Progenitor cell of endocrine pancreas (in vitro differentiated cells): Measurements from ENCODE around the gene TXNRD3. TPM values are rescaled to one million over a fixed set of nuclear protein-coding genes. Genes with fewer than 3 reads are reported as not detected.

ENCODE experiments used
- DNase-seq: peaks from one replicate; pipeline ENCODE4 v3.0.0; 2021; ENCODE audit warnings: low spot score; ENCODE audit not compliant: unreplicated experiment
- H3K27ac Mint-ChIP-seq: 2 replicates; pipeline ENCODE4 v1.8.0; 2021; ENCODE audit warnings: mild to moderate bottlenecking, moderate library complexity, mixed read lengths
- H3K27me3 Mint-ChIP-seq: 2 replicates; pipeline ENCODE4 v1.8.0; 2021; ENCODE audit warnings: mixed read lengths
- H3K36me3 Mint-ChIP-seq: 2 replicates; pipeline ENCODE4 v1.8.0; 2022; ENCODE audit warnings: mixed read lengths; ENCODE audit not compliant: insufficient read depth
- H3K4me1 Mint-ChIP-seq: 2 replicates; pipeline ENCODE4 v1.8.0; 2021; ENCODE audit warnings: low read depth, mixed read lengths
- H3K4me3 Mint-ChIP-seq: 2 replicates; pipeline ENCODE4 v1.8.0; 2021; ENCODE audit warnings: low read depth, mild to moderate bottlenecking, moderate library complexity, mixed read lengths
- H3K9me3 Mint-ChIP-seq: 2 replicates; pipeline ENCODE4 v1.8.0; 2021; ENCODE audit warnings: low read depth, mixed read lengths
- total RNA-seq: library from RNA; stranded (reverse); gene quantifications from 2 replicates; pipeline ENCODE4 v1.2.1, GENCODE V29; 2021
- TF ChIP-seq, protein P1 (sequence below): fragments of 200-600 bp; sonication (generic); IDR thresholded peaks from one replicate; pipeline ENCODE4 v1.5.0; 2021; ENCODE audit warnings: antibody characterized with exemption, mild to moderate bottlenecking; ENCODE audit not compliant: unreplicated experiment

The TXNRD3 gene
- total RNA-seq, 1 donor from 2014 or later: 12.9 TPM

DNA sequence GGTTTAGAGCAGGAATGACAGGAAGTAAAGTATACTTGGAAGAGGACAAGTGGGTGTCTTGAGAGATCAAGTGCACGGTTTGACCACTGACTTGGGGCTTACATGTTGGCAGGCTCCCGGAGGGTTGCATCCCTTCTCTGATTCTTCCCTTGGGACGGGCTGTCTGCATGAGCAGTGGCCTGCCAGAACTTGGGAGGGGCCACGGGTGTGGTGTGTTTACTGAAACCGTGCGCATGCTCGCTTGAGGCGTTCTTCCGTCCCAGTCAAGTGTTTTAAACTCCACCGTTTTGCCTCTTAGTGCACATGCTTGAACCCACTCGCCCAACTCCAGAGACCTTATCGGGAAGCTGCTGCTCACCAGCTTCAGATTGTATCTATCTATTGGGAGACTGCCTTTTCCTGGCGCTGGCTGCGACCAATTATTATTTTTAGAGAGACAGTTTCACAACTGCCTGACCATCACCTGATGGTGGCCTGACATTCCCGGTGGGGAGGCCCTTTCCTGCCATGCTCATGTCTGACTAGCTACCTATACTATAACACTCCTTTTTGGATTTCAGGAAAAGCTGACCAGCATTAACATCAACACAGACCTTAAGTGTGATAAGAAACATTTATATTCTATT lies 81.3 kb downstream of the TXNRD3 start:
- Mint-ChIP-seq H3K27me3 (no peaks in the 10 kb centered on the region), H3K4me1 (peaks cover 1% of the 10 kb centered on the region), H3K9me3 (no peaks in the 10 kb centered on the region), H3K4me3 (no peak overlapping the region), H3K36me3 (no peaks in the 10 kb centered on the region), H3K27ac (no peak overlapping the region)
- TF ChIP-seq, protein P1, sequence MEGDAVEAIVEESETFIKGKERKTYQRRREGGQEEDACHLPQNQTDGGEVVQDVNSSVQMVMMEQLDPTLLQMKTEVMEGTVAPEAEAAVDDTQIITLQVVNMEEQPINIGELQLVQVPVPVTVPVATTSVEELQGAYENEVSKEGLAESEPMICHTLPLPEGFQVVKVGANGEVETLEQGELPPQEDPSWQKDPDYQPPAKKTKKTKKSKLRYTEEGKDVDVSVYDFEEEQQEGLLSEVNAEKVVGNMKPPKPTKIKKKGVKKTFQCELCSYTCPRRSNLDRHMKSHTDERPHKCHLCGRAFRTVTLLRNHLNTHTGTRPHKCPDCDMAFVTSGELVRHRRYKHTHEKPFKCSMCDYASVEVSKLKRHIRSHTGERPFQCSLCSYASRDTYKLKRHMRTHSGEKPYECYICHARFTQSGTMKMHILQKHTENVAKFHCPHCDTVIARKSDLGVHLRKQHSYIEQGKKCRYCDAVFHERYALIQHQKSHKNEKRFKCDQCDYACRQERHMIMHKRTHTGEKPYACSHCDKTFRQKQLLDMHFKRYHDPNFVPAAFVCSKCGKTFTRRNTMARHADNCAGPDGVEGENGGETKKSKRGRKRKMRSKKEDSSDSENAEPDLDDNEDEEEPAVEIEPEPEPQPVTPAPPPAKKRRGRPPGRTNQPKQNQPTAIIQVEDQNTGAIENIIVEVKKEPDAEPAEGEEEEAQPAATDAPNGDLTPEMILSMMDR: no peak
- DNase-seq: no peak

DNA sequence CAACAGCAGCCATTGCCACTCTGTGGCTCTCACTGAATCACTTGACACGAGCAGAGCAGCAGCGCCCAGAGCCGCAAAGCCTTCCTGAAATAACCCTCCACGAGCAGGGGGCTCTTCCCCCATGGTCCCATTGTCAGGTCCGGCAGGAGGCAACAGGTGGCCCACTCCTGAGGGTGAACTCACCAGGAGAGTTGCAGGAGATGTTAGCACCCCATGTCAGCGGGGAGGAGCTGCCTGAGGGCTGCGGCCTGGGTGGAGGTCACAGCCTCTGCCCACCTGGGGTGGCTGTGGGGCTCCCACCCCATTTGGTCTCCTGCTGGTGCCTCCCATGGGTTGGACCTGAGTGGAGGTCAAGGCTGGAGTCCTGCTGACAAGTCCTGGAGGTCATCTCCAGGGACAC lies 83.8 kb downstream of the TXNRD3 start:
- Mint-ChIP-seq H3K27me3 (no peaks in the 10 kb centered on the region), H3K4me3 (no peak overlapping the region), H3K9me3 (no peaks in the 10 kb centered on the region), H3K4me1 (no peaks in the 10 kb centered on the region), H3K27ac (no peak overlapping the region), H3K36me3 (no peaks in the 10 kb centered on the region)
- TF ChIP-seq, protein P1: no peak
- DNase-seq: no peak

DNA sequence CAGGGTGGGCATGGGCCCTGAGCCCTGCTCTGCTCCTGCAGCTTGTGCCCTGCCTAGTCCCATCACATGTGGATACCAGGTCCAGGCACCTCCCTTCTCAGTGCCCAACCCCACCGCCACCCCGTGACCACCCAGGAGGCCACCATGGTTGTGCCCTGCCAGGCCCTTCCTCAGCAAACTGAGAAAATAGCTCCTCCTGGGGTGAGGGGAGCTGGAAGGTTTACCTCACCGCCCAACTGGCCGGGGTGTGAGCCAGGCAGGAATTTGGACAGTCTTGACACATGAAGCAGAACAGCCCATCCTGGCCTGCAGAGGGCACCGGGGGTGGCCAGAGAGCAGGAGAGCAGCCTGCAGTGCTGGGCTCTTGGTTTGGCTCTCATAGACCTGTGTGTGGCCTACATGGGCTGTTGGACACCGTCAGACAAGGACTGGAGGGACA lies 84.8 kb downstream of the TXNRD3 start:
- Mint-ChIP-seq H3K27me3 (no peaks in the 10 kb centered on the region), H3K4me1 (no peaks in the 10 kb centered on the region), H3K36me3 (no peaks in the 10 kb centered on the region), H3K4me3 (no peak overlapping the region), H3K27ac (no peak overlapping the region), H3K9me3 (no peaks in the 10 kb centered on the region)
- DNase-seq: no peak
- TF ChIP-seq, protein P1: no peak

DNA sequence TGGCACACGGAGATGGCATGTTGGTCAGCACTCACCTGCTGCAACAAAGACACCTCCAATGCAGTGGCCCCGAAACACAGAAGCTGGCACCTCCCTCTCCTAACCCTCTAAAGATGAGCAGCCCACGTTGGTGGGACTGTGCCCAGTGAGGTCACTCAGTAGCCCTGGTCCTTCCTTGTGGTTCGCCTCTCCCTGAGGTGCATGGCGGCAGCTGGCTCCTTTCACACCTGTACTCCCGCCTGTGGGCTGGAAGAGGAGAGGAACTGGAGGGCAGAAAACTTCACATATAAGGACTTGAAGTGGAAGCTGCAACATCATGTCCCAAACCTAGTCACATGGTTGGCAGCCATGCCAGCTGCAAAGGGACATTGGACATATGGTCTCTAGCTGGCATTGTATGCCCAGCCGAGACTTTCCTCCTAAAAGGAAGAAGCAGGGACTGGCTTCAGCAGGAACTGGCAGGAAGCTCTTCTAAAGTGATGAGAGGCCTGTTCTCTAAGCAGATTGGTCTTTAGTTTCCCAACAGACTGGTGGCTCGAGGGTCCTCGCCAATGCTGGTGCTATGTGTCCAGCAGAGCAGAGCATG lies 85.4 kb downstream of the TXNRD3 start:
- no peak for DNase-seq
- H3K4me1 Mint-ChIP-seq: no peaks in the 10 kb centered on the region
- no peak overlapping the region for H3K4me3 Mint-ChIP-seq
- TF ChIP-seq, protein P1: no peak
- H3K27ac Mint-ChIP-seq: no peak overlapping the region
- H3K36me3 Mint-ChIP-seq: no peaks in the 10 kb centered on the region
- H3K27me3 Mint-ChIP-seq: no peaks in the 10 kb centered on the region
- no peaks in the 10 kb centered on the region for H3K9me3 Mint-ChIP-seq

DNA sequence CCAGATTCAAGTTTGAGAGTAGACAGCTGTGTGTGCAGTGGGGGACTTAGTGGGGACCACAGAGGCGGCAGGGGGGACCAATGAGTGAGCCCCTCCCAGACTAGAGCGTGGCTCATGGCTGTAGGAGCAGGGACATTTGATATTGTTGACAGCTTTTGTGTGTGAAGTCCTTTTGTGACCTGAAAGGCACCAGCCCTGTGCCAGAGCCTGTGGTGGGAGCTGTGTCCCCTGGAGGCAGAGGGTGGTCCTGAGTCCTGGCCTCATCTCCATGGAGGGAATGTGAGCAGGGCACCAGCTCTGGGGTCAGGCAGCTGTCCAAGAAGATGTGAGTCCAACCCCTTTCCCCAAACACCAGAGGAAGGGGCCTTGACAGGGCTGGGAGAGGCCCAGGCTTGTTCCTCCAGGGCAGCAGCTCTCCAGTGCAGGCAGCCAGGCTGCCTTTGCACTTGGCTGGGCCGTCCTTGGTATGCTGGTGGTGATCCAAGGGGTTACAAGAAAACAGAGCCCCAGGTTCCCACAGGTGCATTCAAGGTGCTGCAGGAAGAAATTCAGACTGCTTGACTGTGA lies 86.1 kb downstream of the TXNRD3 start:
- Mint-ChIP-seq H3K36me3 (no peaks in the 10 kb centered on the region), H3K9me3 (no peaks in the 10 kb centered on the region), H3K27me3 (no peaks in the 10 kb centered on the region), H3K4me3 (no peak overlapping the region), H3K4me1 (no peaks in the 10 kb centered on the region), H3K27ac (no peak overlapping the region)
- TF ChIP-seq, protein P1: no peak
- no peak for DNase-seq
